Hematopoietic multipotent progenitor cell (in vitro differentiated cells): ENCODE data around the gene STAU1. TPM values are rescaled to one million over a fixed set of nuclear protein-coding genes. Genes with fewer than 3 reads are reported as not detected.
"Not testable (repeated sequence)": the region's sequence is repeated elsewhere in the genome, so short reads cannot be mapped to it uniquely, and the experiment has no call there.

ENCODE experiments used
- DNase-seq, 3 donors: peaks; one replicate each; pipeline ENCODE4 v3.0.0-alpha.2; 2011 to 2015; ENCODE audit warnings: low read depth in 2 of 3, low spot score in 2 of 3
- total RNA-seq: library from RNA; depleted of rRNA; stranded (reverse); fragments of >200 nt; gene quantifications from one replicate; pipeline ENCODE4 v1.2.3, GENCODE V29; 2012

The STAU1 gene
- total RNA-seq, 1 donor: 23.2 TPM

- no peak for DNase-seq
These were observed 21.3 kb downstream of the STAU1 start for GRCh38 chr20:49166534-49167449.

GRCh38 chr20:49165611-49166010 is 22.5 kb downstream of the STAU1 start:
- DNase-seq: no peak

- no peak for DNase-seq
These were observed 24.4 kb downstream of the STAU1 start for GRCh38 chr20:49163696-49164095.

- DNase-seq: no peak
These were observed 26.5 kb downstream of the STAU1 start for GRCh38 chr20:49161428-49162152.

- no peak for DNase-seq
These were observed 27.8 kb downstream of the STAU1 start for GRCh38 chr20:49160057-49160929.

- DNase-seq: no peak
These were observed 31.0 kb downstream of the STAU1 start for GRCh38 chr20:49157146-49157545.

- no peak for DNase-seq
These were observed 31.7 kb downstream of the STAU1 start for GRCh38 chr20:49156481-49156880.

- DNase-seq: no peak
These were observed 36.7 kb downstream of the STAU1 start for GRCh38 chr20:49151436-49151835.

- no peak for DNase-seq
These were observed 38.7 kb downstream of the STAU1 start for GRCh38 chr20:49149281-49150045.

GRCh38 chr20:49148601-49149000 is 39.5 kb downstream of the STAU1 start:
- DNase-seq: no peak

GRCh38 chr20:49147296-49147695 is 40.8 kb downstream of the STAU1 start:
- DNase-seq: no peak

GRCh38 chr20:49146442-49147225 is 41.5 kb downstream of the STAU1 start:
- no peak for DNase-seq

- no peak for DNase-seq
These were observed 47.3 kb downstream of the STAU1 start for GRCh38 chr20:49140834-49141233.

GRCh38 chr20:49140411-49140810 is 47.7 kb downstream of the STAU1 start:
- no peak for DNase-seq

GRCh38 chr20:49138431-49138830 is 49.7 kb downstream of the STAU1 start:
- DNase-seq: no peak

GRCh38 chr20:49136817-49137571 is 51.1 kb downstream of the STAU1 start:
- no peak for DNase-seq

GRCh38 chr20:49134797-49135196 is 53.3 kb downstream of the STAU1 start:
- DNase-seq: not testable (repeated sequence)

- no peak for DNase-seq
These were observed 54.6 kb downstream of the STAU1 start for GRCh38 chr20:49133571-49133970.
